SKM-1 (cell line): Measurements from ENCODE around the gene TCTN1.
"Not testable (repeated sequence)": the region's sequence is repeated elsewhere in the genome, so short reads cannot be mapped to it uniquely, and the experiment has no call there.

Source experiments
- DNase-seq: peaks from one replicate; lab custom pipeline; 2025; ENCODE audit not compliant: unreplicated experiment; lab: John Stamatoyannopoulos, UW

Gene TCTN1

DNA sequence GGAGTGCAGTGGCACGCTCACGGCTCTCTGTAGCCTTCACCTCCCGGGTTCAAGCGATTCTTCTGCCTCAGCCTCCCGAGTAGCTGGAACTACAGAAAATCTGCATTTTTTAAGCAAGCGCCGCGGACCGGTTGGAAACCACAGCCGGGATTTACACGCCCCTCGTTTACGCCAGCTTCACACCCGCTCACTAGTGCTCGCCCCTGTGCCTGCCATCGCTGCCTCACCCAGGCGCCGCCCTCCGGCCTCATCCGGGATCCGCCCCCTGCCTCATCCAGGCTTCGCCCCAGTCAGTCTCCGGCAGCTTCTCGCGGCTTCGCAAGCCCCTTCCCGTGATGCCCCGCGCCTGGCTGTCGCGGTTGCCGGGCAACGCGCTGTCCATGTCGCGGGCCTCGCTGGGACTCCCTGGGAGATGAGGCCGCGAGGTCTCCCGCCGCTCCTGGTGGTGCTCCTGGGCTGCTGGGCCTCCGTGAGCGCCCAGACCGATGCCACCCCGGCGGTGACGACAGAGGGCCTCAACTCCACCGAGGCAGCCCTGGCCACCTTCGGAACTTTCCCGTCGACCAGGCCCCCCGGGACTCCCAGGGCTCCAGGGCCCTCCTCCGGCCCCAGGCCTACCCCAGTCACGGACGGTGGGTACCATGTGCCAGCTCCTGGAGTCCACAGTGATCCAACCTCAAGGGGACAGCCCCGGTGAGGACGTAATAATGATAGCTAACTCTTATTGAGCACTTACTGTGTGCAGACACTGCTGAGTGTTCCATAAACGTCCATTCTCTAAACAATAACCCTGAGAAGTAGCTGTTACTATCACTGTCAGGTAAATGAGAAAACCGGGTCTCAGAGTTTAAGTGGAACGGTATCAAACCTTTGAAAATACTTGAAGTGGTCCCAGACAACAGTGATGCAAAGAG is at the start of gene TCTN1:
TSS of gene TCTN1 (plus strand) at position 359 of the 914 bp plus-strand sequence. CDS start at position 413, 54 bp downstream.
- peak; percentile 54 for DNase-seq

DNA sequence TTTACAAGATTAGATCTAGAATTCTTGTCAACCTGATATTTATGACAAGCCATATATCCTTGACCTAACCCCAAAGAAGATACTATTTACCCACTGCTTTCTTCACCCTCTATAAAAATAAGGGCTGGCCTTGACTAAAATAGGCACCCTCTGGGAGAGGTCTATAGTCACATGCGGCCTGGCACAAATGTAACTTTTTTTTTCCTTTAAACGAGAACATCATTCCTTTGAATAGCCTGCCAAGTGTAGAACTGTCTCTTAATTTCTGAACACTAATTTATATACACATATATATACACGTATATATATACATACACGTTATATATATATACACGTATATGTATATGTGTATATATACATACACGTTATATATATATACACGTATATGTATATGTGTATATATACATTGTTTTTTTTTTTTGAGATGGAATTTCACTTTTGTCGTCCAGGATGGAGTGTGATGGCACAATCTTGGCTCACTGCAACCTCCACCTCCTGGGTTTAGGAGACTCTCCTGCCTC is 49.4 kb upstream of the TCTN1 start:
- no peak for DNase-seq

DNA sequence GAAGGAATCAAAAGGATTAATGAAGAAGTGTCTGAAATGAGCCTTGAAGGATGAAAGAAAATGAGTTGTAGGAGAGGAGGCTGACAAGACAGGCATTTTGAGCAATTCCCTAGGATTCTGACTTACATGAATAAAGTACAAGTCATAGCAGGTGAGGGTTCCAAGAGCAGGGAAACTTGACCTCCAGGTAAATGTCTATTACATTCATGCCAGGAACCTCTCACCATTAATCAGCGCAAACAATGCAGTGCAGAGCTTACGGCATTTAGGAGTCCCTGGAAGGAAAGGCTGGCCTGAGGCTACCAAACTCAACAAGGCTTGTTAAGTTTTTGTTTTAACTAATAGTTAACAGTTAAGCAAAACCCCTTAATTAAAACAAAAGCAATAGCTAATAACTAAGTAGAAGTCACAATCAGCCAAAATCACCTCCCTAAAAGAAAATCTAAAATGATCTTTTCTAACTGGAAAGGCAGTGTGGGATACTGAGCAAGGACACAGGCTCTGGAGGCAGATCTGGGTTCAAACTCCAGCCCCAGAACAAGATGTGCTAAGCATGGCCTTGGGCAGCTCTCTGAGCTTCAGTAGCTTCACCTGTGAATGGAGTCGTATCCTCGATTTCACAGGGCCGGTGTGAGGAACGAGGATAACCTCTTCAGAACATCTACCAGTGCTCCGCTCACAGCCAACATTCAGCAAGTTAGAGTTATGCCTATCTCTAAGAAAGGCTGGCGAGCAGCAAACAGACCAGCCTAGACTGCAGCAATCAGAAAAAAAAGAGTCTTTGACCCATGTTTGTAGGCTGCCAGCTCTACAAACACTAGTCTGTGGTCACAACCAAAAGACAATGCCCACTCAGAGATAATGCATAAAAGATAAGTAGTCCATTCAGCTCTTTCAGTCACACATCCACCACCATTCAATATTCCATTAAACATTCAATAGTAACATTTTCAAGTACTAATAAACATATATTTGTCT is 47.7 kb upstream of the TCTN1 start:
- DNase-seq: no peak

DNA sequence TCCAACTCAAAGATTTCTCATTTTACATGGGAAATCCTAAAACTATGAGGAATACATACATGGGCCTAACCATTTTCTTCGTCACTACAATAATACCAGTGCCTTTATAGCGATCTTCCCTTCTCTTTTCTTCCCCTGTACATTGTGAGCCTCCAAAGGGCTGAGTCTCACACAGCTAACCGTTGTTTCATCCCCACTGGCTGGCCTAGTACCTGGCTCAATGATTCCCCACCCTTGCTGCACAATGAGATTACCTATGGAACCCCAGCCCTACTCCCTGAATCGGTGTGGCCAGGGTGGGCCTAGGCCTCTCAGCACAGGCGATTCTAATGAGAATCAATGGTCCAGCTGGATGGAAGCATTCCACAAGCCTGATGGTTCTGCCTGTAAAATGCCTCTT is 46.9 kb upstream of the TCTN1 start:
- DNase-seq: no peak

DNA sequence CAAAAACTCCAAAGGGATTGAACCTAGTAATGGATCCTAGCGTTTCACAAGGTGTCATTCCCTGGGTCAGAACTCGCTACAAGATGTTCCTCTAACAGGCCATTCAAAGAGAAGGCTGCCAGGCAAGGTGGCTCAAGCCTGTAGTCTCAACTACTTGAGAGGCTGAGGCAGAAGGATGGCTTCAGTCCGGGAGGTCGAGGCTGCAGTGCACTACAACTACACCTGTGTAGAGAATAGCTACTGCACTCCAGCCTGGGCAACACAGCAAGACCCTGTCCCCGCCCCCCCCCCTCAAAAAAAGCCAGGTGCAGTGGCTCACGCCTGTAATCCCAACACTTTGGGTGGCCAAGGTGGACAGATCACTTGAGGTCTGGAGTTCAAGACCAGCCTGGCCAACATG is 45.2 kb upstream of the TCTN1 start:
- no peak for DNase-seq

DNA sequence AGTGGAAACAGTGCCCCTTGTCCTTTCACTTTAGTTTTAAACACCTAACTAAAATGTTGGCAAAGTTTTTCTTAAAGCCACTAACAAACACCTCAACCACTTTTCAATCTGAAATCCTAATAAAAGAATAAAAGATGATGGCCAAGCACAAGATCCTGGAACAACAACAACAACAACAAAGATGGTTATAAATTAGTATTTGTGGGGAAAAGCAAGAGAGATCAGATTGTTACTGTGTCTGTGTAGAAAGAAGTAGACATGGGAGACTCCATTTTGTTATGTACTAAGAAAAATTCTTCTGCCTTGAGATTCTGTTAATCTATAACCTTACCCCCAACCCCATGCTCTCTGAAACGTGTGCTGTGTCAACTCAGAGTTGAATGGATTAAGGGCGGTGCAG is 44.1 kb upstream of the TCTN1 start:
- DNase-seq: not testable (repeated sequence)

DNA sequence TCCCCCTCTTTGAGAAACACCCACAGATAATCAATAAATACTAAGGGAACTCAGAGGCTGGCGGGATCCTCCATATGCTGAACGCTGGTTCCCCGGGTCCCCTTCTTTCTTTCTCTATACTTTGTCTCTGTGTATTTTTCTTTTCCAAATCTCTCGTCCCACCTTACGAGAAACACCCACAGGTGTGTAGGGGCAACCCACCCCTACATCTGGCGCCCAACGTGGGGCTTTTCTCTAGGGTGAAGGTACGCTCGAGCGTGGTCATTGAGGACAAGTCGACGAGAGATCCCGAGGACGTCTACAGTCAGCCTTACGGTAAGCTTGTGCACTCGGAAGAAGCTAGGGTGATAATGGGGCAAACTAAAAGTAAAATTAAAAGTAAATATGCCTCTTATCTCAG is 43.1 kb upstream of the TCTN1 start:
- not testable (repeated sequence) for DNase-seq

DNA sequence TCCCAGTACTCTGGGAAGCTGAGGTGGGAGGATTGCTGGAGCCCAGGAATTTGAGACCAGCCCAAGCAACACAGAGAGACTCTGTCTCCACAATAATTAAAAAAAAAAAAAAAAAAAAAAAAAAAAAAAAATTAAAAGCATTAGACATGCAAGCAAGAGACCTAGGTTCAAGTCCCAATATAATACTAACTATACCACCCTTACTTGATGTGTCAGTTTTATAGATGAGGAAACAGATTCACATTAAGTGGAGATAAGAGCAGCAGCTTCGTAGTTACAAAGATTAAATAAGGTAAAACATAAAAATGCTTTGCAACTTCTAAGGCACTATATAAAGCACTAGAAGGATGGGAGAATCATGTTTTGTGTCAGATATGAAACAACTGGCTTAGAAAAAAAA is 39.9 kb upstream of the TCTN1 start:
- no peak for DNase-seq

DNA sequence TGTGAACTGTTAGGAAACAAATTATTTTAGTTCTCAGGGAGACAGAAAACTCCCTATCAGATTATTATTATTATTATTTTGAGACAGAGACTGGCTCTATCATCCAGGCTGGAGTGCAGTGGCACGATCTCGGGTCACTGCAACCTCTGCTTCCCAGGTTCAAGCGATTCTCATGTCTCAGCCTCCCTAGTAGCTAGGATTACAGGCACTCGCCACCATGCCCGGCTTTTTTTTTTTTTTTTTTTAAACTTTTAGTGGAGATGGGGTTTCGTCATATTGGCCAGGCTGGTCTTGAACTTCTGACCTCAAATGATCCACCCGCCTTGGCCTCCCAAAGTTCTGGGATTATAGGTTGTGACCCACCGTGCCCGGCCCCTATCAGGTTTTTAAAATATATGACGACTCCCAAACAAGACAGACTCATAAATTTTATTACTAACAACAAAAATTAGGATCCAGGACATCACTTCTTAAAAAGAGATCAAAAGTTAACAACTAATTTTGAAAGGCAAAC is 39.2 kb upstream of the TCTN1 start:
- not testable (repeated sequence) for DNase-seq

DNA sequence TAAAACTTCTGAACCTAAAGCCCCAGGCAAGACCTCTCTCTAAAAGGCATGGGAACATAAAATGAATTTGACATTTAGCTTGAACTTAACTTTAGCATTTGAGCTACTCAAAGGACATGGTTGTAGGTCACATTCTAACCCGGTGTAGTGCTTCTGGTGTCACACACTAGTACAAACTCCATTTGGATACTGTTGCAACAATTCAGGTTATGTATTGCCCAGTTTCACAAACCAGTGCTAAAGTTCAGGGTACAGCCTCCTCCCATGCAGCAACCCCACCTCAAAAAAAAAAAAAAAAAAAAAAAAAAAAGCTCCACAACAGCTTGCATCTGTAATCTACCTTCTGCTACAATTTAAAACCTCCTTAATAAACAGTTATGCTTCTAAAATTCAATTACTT is 38.6 kb upstream of the TCTN1 start:
- no peak for DNase-seq

DNA sequence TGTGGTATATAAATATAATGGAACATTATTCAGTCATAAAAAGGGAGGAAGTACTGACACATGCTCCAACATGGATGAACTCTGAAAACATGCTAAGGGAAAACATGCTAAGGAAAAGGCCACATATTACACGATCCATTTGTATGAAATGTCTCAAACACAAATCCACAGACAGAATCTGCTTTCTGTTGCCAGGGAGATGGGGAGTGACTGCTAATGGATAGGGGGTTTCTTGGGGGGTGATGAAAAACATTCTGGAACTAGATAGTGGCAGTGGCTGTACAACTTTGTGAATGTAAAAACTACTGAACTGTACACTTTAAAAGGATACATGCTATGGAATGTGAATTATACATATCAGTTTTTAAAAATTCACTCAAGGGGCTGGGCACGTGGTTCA is 37.4 kb upstream of the TCTN1 start:
- no peak for DNase-seq

DNA sequence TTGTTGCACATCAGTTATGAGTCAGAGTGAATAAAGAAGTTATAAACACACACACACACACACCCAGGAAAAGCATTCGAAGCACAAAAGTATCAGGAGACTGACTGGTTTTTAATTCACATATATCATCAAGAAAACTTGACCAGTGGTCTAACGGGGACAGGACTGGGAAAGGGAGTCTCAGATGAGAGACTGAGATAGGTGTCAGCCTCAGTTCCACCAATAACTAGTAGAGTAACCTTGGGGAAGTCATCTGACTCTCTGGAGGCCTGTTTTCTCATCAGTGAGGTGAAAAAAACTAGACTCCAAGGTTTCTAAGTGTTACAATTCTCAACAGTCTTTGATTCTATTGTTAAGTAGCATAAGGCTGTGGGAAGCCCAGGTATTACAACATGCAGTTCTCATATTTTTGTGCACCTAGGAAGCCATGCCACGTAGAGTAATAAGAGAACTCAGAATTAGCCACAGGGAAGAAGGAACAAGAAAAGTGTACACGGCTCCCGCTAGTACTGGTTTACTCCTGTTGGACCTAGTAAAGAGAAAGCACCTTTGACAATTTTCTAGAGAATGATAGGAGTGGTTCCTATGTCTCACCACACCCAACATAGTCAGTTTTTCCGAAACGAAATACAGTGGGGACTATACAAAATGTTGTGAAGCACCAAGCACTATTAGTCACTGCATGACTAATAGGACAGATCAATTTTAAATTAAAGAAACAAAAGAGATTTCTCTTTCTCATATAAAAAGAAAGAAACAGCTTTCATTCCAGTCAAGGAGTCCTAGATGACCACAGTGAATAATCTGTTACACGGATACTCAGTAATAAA is 35.9 kb upstream of the TCTN1 start:
- no peak for DNase-seq

DNA sequence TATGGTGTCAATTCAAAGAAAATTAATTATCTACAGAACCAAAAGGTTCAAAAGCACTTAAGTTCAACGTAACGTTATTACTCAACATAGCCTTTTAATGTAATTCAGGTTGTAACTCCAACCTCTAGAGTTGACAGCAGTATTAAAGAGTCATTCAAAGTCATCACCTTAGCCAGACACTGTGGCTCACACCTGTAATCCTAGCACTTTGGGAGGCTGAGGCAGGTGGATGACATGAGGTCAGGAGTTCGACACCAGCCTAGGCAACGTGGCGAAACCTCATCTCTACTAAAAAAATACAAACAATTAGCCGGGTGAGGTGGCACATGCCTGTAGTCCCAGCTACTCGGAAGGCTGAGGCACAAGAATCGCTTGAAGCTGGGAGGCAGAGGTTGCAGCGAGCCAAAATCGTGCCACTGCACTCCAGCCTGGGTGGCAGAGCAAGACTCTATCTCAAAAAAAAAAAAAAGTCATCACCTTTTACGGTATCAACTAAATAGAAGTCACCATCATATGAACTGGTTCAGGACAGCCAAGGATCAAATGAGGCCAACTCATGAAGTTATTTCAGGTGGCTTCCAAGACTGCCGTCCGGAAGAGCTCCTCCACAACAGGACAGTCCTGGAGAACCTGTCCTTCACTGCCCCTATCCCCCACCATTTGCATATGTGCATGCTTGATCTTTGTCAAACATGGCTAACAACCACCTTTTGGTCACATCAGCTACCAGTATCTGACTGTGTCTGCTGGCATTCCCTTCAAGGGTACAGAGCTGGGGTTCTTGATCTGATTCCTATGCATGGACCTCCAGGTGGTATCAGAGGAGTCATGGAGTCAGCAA is 35.0 kb upstream of the TCTN1 start:
- no peak for DNase-seq

DNA sequence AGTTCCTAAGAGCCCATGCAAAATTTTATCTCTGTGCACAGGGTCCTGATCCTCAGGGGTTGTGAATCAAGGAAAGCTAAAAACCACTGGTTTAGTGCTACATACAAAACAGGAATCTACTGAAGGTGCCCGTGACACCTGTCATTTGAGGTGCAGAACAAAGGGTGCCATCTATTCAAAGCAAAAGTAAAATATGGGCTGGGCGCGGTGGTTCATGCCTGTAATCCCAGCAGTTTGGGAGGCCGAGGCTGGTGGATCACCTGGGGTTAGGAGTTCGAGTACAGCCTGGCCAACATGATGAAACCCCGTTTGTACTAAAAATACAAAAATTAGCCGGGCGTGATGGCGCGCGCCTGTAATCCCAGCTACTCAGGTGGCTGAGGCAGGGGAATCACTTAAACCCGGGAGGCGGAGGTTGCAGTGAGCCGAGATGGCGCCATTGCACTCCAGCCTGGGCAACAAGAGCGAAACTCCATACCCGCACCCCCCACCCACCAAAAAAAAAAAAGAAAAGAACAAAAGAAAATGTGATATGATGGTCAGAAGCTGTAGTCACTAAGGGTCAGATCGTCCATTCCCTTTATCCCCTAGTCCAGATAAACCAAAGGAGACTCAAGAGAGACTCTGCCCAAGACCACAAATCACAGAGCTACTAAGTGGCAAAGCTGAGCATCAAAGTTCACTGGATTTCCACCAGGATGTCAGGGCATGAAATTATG is 34.2 kb upstream of the TCTN1 start:
- DNase-seq: no peak

DNA sequence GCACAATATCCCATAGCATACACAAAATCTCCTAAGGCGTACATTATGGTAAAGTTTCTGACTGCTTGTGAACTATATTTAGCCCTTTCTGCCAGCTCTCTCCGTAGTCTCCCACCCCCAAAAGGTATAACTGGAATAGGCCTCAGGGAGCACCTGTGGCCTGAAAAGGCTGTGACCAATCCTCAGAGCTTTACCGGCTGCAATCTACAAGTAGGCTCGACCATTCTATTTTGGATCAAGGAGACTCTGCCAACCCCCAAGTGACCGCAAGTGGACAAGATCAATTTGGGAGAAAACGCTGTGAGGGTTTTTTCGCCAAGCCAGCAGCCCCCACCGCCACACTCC is 32.0 kb upstream of the TCTN1 start:
- DNase-seq: no peak

DNA sequence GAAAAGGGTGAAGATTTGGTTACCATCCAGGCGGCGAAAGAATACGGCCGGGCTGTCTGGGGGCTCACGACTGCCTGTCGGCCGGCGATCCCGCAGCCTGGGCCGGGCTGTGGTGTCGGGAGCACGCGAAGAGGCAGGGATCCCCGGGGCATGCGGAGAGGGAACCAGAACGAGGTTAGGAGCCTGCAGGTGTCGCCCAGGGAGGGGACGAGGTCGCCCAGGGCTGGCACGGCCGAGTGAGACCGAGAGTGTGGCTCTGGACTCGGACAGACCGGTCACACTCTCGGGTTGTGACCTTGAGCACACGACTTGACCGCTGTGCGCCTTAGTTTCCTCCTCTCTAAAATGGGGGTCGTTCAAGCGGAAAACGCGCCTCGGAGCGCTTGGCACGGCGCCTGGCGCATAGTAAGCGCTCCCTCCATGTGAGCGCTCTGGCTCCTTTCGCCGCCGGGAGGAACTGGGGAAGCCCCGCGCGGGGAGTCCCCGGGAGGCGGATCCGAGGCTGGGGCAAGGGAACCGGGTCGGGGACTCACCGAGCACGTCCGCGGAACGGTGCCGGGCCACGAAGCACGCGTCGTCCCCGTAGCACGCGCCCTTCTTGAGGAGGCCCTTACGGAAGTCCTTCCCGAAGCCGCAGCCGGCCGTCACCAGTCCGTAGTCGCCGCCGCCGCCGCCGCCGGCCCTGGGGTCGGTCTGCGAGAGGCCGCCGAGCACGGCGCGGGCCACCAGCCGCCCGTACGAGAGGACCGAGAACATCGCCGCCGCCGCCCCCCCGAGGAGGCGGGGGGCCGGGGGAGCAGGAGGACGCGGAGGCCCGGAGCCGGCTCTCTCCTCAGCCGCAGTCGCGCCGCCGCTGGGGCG is 31.4 kb upstream of the TCTN1 start:
- DNase-seq: no peak

DNA sequence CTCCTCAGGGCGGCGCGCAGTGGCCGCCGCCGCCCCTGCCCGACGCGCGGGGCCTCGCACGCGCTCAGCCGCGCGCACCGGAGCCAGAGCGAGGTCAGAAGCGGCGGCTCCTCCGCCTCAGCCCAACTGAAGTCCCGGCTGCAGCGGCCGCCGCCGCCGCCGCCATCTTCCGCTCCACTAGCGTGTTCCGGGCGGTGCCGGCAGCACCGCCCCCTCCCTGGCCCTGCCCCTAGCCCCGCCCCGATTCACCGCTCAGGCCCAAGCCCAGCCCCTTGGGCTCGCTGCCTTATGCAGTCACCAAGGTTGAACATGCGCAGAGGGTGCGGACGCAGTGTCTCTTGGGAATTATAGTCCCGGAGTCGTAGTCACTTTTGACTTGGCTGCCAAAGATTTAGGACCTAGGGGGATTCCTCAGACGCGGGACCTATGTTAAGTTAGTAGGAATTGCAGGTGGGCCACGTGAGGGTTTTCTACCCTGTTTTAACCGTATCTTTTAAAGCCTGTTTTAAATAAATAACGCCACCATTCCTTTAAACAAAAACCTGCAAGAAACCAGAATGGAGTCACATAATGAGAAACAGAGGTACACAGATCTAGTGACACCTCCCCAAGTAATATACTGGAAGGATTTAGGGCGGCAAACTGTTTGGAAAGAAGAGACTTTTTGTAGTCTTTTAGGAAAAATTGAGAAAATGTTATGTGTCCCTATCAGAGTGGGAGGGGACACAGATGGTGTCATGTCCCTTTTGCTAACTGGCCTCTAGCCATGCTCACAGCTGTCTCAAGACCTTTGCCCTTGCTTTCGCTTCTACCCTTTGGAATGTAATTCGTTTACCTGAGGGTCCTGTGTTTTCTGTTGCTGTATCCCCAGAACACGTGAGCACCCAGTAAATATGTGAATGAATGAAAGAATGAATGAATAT is 30.5 kb upstream of the TCTN1 start, which contains the start of gene PPTC7:
TSS of gene PPTC7 (minus strand) at position 182 of the 923 bp plus-strand sequence. CDS start 287 bp downstream, outside the sequence.
- peak; percentile 28 for DNase-seq
